Spleen (tissue), 11 donors: ENCODE results near the gene RHOBTB1. TPM values are rescaled to one million over a fixed set of nuclear protein-coding genes. Genes with fewer than 3 reads are reported as not detected.

Experiments used
- DNase-seq: peaks from one replicate; pipeline ENCODE4 v3.0.0-alpha.2; 2020
- H3K27ac ChIP-seq, 8 donors: fragments of 200-600 bp; sonication (generic) in 7 of 8; 1 replicate in 4 of 8; 2 replicates in 4 of 8; pipeline versions ENCODE4 v1.5.0 to v1.8.0; 2016 to 2021; ENCODE audit warnings: inconsistent platforms in 4 of 8, mild to moderate bottlenecking in 4 of 8, moderate library complexity in 1 of 8
- H3K27me3 ChIP-seq, 7 donors: fragments of 200-600 bp; sonication (generic) in 6 of 7; replicated peaks in 1 of 7; 1 replicate in 4 of 7; 2 replicates in 3 of 7; pipeline versions ENCODE4 v1.5.0 to v1.8.0; 2016 to 2021; ENCODE audit warnings: inconsistent platforms in 3 of 7, mild to moderate bottlenecking in 1 of 7
- H3K36me3 ChIP-seq, 6 donors: fragments of 200-600 bp; sonication (generic) in 5 of 6; 1 replicate in 4 of 6; 2 replicates in 2 of 6; pipeline versions ENCODE4 v1.5.0 to v1.8.0; 2016 to 2021; ENCODE audit warnings: inconsistent platforms in 2 of 6
- H3K4me1 ChIP-seq, 6 donors: fragments of 200-600 bp; sonication (generic) in 5 of 6; 1 replicate in 3 of 6; 2 replicates in 3 of 6; pipeline versions ENCODE4 v1.5.0 to v1.8.0; 2016 to 2021; ENCODE audit warnings: inconsistent platforms in 3 of 6
- H3K4me3 ChIP-seq, 8 donors: fragments of 200-600 bp; sonication (generic) in 7 of 8; 1 replicate in 4 of 8; 2 replicates in 4 of 8; pipeline versions ENCODE4 v1.5.0 to v1.8.0; 2016 to 2021; ENCODE audit warnings: inconsistent platforms in 4 of 8, mild to moderate bottlenecking in 4 of 8, moderate library complexity in 2 of 8
- H3K9me3 ChIP-seq, 8 donors: fragments of 200-600 bp; sonication (generic) in 7 of 8; 1 replicate in 4 of 8; 2 replicates in 4 of 8; pipeline versions ENCODE4 v1.5.0 to v1.8.0; 2016 to 2021; ENCODE audit warnings: inconsistent platforms in 4 of 8
- POLR2A ChIP-seq, 3 donors: fragments of 450-650 bp; IDR thresholded peaks; one replicate each; pipeline ENCODE4 v1.5.1; 2017; ENCODE audit warnings: antibody characterized with exemption in 3 of 3, mild to moderate bottlenecking in 1 of 3
- POLR2AphosphoS5 ChIP-seq, 3 donors: sonication (generic); formaldehyde crosslinking; IDR thresholded peaks; one replicate each; pipeline ENCODE4 v1.5.1; 2017; ENCODE audit warnings: antibody characterized with exemption in 3 of 3
- WGBS, 5 donors: extraction: QIAGEN DNeasy Blood & Tissue Kit in 3 of 5; methylation state at CpG; one replicate each; pipeline versions ENCODE4 v1.1.5 to v1.1.7; 2013 to 2018; 5-methylcytosine and 5-hydroxymethylcytosine counted together
- intact Hi-C: fragments of 100-400 bp; cut with DNase I; formaldehyde crosslinking; loops from one replicate; pipeline ENCODE4 v1.15.0; 2023; ENCODE audit warnings: low total_unique reads
- polyA plus RNA-seq, 3 donors: library from polyadenylated mRNA; stranded (reverse); fragments of 200-250 nt; gene quantifications; one replicate each; pipeline ENCODE4 v1.2.1, GENCODE V29; 2013
- total RNA-seq, 7 donors: library from RNA; depleted of rRNA in 3 of 7; stranded (reverse); fragments of >200 nt in 3 of 7; fragmentation: NEBNext Ultra II Directional in 4 of 7; extraction: Animal tissue kit (Norgen Biotek cat#: 25700) in 4 of 7; gene quantifications; one replicate each; pipeline versions ENCODE4 v1.1.0 to v1.2.1, GENCODE V29; 2016 to 2021
- TF ChIP-seq, protein P1 (sequence below), 11 experiments: fragments of 200-600 bp in 7 of 11; fragments of 450-650 bp in 4 of 11; sonication (generic) in 4 of 11; IDR thresholded peaks in 8 of 11; conservative IDR thresholded peaks in 3 of 11; 1 replicate in 7 of 11; 2 replicates in 4 of 11; pipeline versions ENCODE4 v1.4.0 to v1.8.0; 2016 to 2021; ENCODE audit warnings: antibody characterized with exemption in 11 of 11, inconsistent platforms in 4 of 11, mild to moderate bottlenecking in 1 of 11
- donor health status: healthy with polysubstance abuse.
- donor health status: DM: no; HTN: no; CAD: no; lungs with moderate emphysema.
- donor health status: DM: no; HTN: no; CAD: no.
- donor health status: Bipolar disorder and iron deficiency.
- donor health status: healthy.
- donor health status: DM: no; HTN: no; CAD: no.
- donor health status: DM: yes; HTN: yes; CAD: no.

Gene RHOBTB1
- total and polyA plus RNA-seq, 10 donors: 4.9 to 49.2 (median 20.6) TPM

DNA sequence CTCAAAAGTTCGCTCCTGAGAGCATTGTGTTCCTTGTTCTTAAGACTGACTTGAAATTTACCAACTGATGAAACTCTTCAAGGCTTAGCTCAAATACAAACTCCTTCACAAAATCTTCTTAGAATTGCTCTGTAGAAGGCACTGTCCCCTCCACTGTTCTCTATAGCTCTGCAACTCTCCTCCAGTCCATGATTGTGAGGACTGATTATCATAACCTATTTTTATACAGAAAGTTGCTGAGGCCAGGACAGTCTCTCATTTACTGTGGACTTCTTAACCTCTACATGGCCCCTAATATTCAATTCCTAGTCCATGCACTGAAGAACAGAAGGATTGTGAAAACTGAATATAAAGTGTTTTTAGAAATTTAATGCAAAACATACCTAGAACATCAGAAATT, 53.2 kb downstream of the RHOBTB1 start:
- Histone ChIP-seq H3K27ac (no peak overlapping the region), H3K4me3 (no peak overlapping the region), H3K27me3 (no peaks in the 10 kb centered on the region), H3K36me3 (peaks cover 0 to 26% (median 4%) of the 10 kb centered on the region in 6 donors), H3K4me1 (no peaks in the 10 kb centered on the region), H3K9me3 (no peaks in the 10 kb centered on the region)
- intact Hi-C loops: no loop called here
- 77 to 92% (median 86%) methylated on average over 1 of the region's 1 CpG for WGBS, 5 donors
- DNase-seq: no peak
- TF ChIP-seq POLR2AphosphoS5 (IDR thresholded peaks at IDR 0.05) (no peak), POLR2A (IDR thresholded peaks at IDR 0.05) (no peak)
- TF ChIP-seq, protein P1, sequence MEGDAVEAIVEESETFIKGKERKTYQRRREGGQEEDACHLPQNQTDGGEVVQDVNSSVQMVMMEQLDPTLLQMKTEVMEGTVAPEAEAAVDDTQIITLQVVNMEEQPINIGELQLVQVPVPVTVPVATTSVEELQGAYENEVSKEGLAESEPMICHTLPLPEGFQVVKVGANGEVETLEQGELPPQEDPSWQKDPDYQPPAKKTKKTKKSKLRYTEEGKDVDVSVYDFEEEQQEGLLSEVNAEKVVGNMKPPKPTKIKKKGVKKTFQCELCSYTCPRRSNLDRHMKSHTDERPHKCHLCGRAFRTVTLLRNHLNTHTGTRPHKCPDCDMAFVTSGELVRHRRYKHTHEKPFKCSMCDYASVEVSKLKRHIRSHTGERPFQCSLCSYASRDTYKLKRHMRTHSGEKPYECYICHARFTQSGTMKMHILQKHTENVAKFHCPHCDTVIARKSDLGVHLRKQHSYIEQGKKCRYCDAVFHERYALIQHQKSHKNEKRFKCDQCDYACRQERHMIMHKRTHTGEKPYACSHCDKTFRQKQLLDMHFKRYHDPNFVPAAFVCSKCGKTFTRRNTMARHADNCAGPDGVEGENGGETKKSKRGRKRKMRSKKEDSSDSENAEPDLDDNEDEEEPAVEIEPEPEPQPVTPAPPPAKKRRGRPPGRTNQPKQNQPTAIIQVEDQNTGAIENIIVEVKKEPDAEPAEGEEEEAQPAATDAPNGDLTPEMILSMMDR (IDR thresholded peaks at IDR 0.05 in 8 of 11, conservative IDR thresholded peaks at IDR 0.05 in 3 of 11): no peak

DNA sequence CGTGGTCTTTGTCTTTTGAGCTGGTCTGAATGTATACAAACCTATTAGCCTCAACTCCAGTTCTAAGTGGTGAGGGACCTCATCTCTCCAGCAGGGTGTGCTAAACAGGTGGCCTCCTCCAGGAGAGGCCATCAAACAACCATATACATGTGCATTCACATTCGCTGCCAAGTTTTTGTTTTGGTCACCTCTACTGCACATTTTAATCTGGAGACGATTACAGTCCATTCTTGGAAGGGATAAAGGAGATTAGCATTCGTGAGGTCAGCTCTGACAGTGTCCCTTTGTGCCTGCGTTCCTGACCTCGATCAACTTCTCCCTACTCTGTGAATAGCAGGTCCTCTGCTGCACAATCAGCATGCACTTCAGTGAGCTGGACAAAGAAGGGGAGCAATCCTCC, 60.8 kb downstream of the RHOBTB1 start:
- 76 to 86% (median 82%) methylated on average over 6 of the region's 6 CpGs for WGBS, 5 donors
- H3K36me3 ChIP-seq: peaks cover 0 to 28% (median 6%) of the 10 kb centered on the region in 6 donors
- no peaks in the 10 kb centered on the region for H3K27me3 ChIP-seq
- H3K4me1 ChIP-seq: no peaks in the 10 kb centered on the region
- DNase-seq: no peak
- intact Hi-C loops: loop anchor here (10.0 kb wide), 1 partner anchor 82 kb away; no protein-coding TSS in a partner anchor
- no peak overlapping the region for H3K27ac ChIP-seq
- no peaks in the 10 kb centered on the region for H3K9me3 ChIP-seq
- no peak overlapping the region for H3K4me3 ChIP-seq
- TF ChIP-seq POLR2A (IDR thresholded peaks at IDR 0.05): no peak
- TF ChIP-seq, protein P1 (IDR thresholded peaks at IDR 0.05 in 8 of 11, conservative IDR thresholded peaks at IDR 0.05 in 3 of 11): peak in 7 of 11 experiments; percentile 19 to 44 (median 38)

DNA sequence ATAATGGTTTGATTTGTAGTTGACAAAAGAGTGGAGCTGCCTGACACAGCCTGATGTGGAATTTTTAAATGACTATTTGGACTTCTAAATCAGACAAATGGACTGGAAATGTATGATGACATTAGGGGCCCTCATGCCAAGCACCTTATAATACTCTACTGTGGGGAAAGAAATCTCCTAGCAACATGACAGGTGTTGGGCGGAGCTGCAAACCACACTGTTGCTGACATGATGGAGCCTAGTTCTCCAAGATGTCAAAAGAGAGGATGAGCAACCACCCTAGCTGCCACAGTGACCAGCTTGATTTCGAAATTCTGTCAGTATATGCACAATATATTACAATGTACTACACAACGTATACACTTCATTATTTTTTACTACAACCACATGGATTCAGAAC, 65.8 kb downstream of the RHOBTB1 start:
- no peak for DNase-seq

DNA sequence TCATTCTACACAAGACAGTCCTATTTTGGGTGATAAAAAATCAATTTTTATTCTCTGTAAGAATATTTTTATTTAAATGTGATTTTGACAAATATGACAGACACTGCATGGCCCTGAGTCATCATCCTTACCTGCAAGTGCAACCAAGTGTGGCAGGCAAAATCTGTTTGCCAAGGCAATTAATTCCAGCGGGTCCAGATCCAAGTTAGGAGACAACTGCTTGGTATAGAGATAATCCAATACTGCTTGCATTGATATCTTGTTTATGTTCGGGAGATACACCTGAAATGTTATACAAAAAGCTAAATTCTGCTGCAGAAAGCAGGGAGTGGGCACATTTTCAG, 66.2 kb downstream of the RHOBTB1 start:
- Histone ChIP-seq H3K36me3 (peaks cover 0 to 25% (median 9%) of the 10 kb centered on the region in 6 donors), H3K27ac (no peak overlapping the region), H3K4me1 (no peaks in the 10 kb centered on the region), H3K9me3 (no peaks in the 10 kb centered on the region), H3K4me3 (no peak overlapping the region), H3K27me3 (no peaks in the 10 kb centered on the region)
- 87 to 100% (median 89%) methylated on average over 2 of the region's 2 CpGs for WGBS, 5 donors
- intact Hi-C loops: no loop called here
- DNase-seq: no peak
- TF ChIP-seq, protein P1 (IDR thresholded peaks at IDR 0.05 in 8 of 11, conservative IDR thresholded peaks at IDR 0.05 in 3 of 11): no peak
- TF ChIP-seq POLR2AphosphoS5 (IDR thresholded peaks at IDR 0.05): no peak

More for the DNA sequence above, 65.8 kb downstream of the RHOBTB1 start:
- WGBS, 5 donors: 60 to 81% (median 67%) methylated on average over 3 of the region's 3 CpGs
- TF ChIP-seq POLR2A (IDR thresholded peaks at IDR 0.05): no peak
- TF ChIP-seq POLR2AphosphoS5 (IDR thresholded peaks at IDR 0.05): no peak
- TF ChIP-seq, protein P1 (IDR thresholded peaks at IDR 0.05 in 8 of 11, conservative IDR thresholded peaks at IDR 0.05 in 3 of 11): no peak
- no peaks in the 10 kb centered on the region for H3K4me1 ChIP-seq
- no peak overlapping the region for H3K27ac ChIP-seq
- H3K9me3 ChIP-seq: no peaks in the 10 kb centered on the region
- H3K27me3 ChIP-seq: no peaks in the 10 kb centered on the region
- no peak overlapping the region for H3K4me3 ChIP-seq
- intact Hi-C loops: no loop called here
- H3K36me3 ChIP-seq: peaks cover 0 to 20% (median 8%) of the 10 kb centered on the region in 6 donors
